Upper lobe of left lung (tissue), 4 donors: Measurements from ENCODE around the gene COX20.

Experiments used
- CTCF ChIP-seq, 6 experiments: fragments of 450-650 bp in 4 of 6; fragments of 200-600 bp in 2 of 6; sonication (generic) in 2 of 6; IDR thresholded peaks; one replicate each; pipeline ENCODE4 v1.5.1; 2016 to 2019; ENCODE audit warnings: antibody characterized with exemption in 6 of 6
- EP300 ChIP-seq, 4 donors: sonication (generic); formaldehyde crosslinking; IDR thresholded peaks; one replicate each; pipeline ENCODE4 v1.5.1; 2017; ENCODE audit warnings: antibody characterized with exemption in 4 of 4, control low read depth in 2 of 4
- POLR2A ChIP-seq, 4 donors: fragments of 450-650 bp; IDR thresholded peaks; one replicate each; pipeline ENCODE4 v1.5.1; 2016 to 2017; ENCODE audit warnings: antibody characterized with exemption in 4 of 4, mild to moderate bottlenecking in 2 of 4
- POLR2AphosphoS5 ChIP-seq, 2 donors: sonication (generic); formaldehyde crosslinking; IDR thresholded peaks; one replicate each; pipeline ENCODE4 v1.5.1; 2017; ENCODE audit warnings: antibody characterized with exemption in 2 of 2

GRCh38 chr1:244876228-244876910 is 40.9 kb downstream of the COX20 start:
- TF ChIP-seq CTCF (IDR thresholded peaks at IDR 0.05): no peak
- TF ChIP-seq POLR2A (IDR thresholded peaks at IDR 0.05): no peak
- TF ChIP-seq EP300 (IDR thresholded peaks at IDR 0.05): no peak
- TF ChIP-seq POLR2AphosphoS5 (IDR thresholded peaks at IDR 0.05): no peak
